ENCODE results near the gene MID1IP1. TPM values are rescaled to one million over a fixed set of nuclear protein-coding genes. Genes with fewer than 3 reads are reported as not detected.

MID1IP1 gene
- total and polyA plus RNA-seq, 2 of the 8 experiments (the other 6 are each of a cell fraction or from before 2014, with no cell fraction given): 118 to 128 TPM

DNA sequence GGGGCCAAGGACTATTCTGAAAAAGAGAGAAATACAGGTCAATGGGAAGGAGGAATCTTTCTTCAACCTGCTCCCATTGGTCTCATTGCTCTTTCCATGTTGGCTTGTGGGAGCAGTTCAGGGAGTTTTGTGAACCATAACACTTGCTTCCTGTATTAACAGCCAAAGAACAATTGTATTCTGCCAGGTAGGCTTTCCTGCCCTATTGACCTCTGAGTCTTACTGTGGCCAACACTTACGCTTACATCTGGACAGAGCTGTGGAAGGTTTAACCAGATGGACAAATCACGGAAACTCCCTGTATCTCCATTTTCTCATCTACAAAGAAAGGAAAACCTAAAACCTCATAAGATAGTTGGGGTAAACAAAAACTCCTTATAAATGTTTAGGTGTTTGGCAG is 30.7 kb downstream of the MID1IP1 start (continued):
- TF ChIP-seq, protein P1, sequence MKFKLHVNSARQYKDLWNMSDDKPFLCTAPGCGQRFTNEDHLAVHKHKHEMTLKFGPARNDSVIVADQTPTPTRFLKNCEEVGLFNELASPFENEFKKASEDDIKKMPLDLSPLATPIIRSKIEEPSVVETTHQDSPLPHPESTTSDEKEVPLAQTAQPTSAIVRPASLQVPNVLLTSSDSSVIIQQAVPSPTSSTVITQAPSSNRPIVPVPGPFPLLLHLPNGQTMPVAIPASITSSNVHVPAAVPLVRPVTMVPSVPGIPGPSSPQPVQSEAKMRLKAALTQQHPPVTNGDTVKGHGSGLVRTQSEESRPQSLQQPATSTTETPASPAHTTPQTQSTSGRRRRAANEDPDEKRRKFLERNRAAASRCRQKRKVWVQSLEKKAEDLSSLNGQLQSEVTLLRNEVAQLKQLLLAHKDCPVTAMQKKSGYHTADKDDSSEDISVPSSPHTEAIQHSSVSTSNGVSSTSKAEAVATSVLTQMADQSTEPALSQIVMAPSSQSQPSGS (IDR thresholded peaks at IDR 0.05; ENCODE audit: low read length): no peak
- TF ChIP-seq KDM4A (IDR thresholded peaks at IDR 0.05; ENCODE audit: low read depth, low read length, severe bottlenecking): no peak
- no peak for TF ChIP-seq FOSL1 (IDR thresholded peaks at IDR 0.05; ENCODE audit: insufficient read depth, low read depth, low read length)
- no peak for TF ChIP-seq TAF1 (IDR thresholded peaks at IDR 0.05; ENCODE audit: low read depth, low read length)
